HG02840 (cell line): ENCODE results near the gene PTPN18.

Experiments
- ATAC-seq: cut with Tn5 transposase; IDR thresholded peaks from one replicate; pipeline ENCODE4 v1.9.1; 2021; ENCODE audit warnings: mild to moderate bottlenecking, moderate library complexity, moderate number of reproducible peaks; ENCODE audit not compliant: unreplicated experiment, low FRiP score

The PTPN18 gene

GRCh38 chr2:130358420-130359350 lies 2.8 kb downstream of the PTPN18 start:
- ATAC-seq = no peak

- ATAC-seq = no peak
Observed at GRCh38 chr2:130359466-130359865, 3.6 kb downstream of the PTPN18 start.

- ATAC-seq = no peak
Observed at GRCh38 chr2:130363479-130363878, 7.6 kb downstream of the PTPN18 start.

GRCh38 chr2:130365075-130365474 lies 9.2 kb downstream of the PTPN18 start:
- ATAC-seq = no peak

- no peak for ATAC-seq
Observed at GRCh38 chr2:130365963-130366362, 10.1 kb downstream of the PTPN18 start.

- ATAC-seq = no peak
Observed at GRCh38 chr2:130366720-130367119, 10.9 kb downstream of the PTPN18 start.

- ATAC-seq = no peak
Observed at GRCh38 chr2:130368786-130369185, 12.9 kb downstream of the PTPN18 start.

- no peak for ATAC-seq
Observed at GRCh38 chr2:130369311-130369964, 13.6 kb downstream of the PTPN18 start.

- ATAC-seq = no peak
Observed at GRCh38 chr2:130369965-130370341, 14.1 kb downstream of the PTPN18 start.

- no peak for ATAC-seq
Observed at GRCh38 chr2:130370490-130370889, 14.6 kb downstream of the PTPN18 start.

GRCh38 chr2:130371723-130372054 lies 15.8 kb downstream of the PTPN18 start:
- ATAC-seq = peak; percentile 24

- peak; percentile 73 for ATAC-seq
Observed at GRCh38 chr2:130372055-130372832, 16.4 kb downstream of the PTPN18 start.

GRCh38 chr2:130372833-130373807 lies 17.3 kb downstream of the PTPN18 start:
- ATAC-seq = peak; percentile 1

GRCh38 chr2:130373808-130374365 lies 18.0 kb downstream of the PTPN18 start:
- ATAC-seq = no peak

- no peak for ATAC-seq
Observed at GRCh38 chr2:130374587-130375290, 18.9 kb downstream of the PTPN18 start.

GRCh38 chr2:130375291-130376266 lies 19.7 kb downstream of the PTPN18 start:
- ATAC-seq = no peak

GRCh38 chr2:130376433-130377293 lies 20.8 kb downstream of the PTPN18 start:
- peak; percentile 47 for ATAC-seq
